ES-I3 (cell line): ENCODE results near the gene ABHD12.

Experiments
- H3K36me3 ChIP-seq: 2 replicates; pipeline ENCODE4 v1.6.1; 2013; ENCODE audit warnings: mild to moderate bottlenecking, low read length, control low read depth, moderate library complexity; ENCODE audit not compliant: insufficient read depth
- H3K4me1 ChIP-seq: 2 replicates; pipeline ENCODE4 v1.6.1; 2013; ENCODE audit warnings: mild to moderate bottlenecking, control low read depth, low read length; ENCODE audit not compliant: insufficient read depth
- H3K9ac ChIP-seq: 2 replicates; pipeline ENCODE4 v1.6.1; 2013; ENCODE audit warnings: low read depth, mild to moderate bottlenecking, low read length, moderate library complexity
- H3K9me3 ChIP-seq: 2 replicates; pipeline ENCODE4 v1.6.1; 2013; ENCODE audit warnings: mild to moderate bottlenecking, low read length, moderate library complexity; ENCODE audit not compliant: control insufficient read depth, insufficient read depth

Gene ABHD12

DNA sequence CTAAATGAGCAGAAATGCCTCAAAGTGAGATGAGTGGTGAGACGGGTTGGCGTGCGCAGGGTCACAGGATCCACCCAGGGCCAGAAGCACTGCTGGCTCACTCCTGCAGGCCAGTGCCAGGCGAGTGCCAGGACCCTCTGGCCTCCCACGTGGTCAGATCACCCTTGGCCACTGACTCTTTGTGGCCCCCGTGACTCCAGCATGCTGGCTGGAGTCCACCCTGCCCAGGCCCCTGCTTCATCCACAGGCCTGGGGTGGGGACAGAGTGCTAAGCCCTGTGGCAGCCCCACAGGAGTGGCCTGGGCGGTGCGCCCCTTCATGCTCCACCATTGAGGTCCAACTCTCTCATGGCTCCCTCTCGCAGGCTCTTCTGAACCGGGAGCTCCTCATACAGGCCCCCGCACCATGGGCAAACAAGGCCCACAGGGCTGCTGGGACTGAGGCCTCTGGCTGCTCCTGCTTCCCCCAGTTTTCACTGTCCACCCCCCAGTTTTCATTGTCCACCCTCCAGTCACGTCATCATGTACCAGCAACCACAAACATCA lies 61.6 kb downstream of the ABHD12 start:
- no peaks in the 10 kb centered on the region for H3K4me1 ChIP-seq
- H3K36me3 ChIP-seq, result no peaks in the 10 kb centered on the region; the same call in 1 of the 2 replicates
- H3K9ac ChIP-seq, result no peak overlapping the region
- H3K9me3 ChIP-seq, result no peaks in the 10 kb centered on the region

DNA sequence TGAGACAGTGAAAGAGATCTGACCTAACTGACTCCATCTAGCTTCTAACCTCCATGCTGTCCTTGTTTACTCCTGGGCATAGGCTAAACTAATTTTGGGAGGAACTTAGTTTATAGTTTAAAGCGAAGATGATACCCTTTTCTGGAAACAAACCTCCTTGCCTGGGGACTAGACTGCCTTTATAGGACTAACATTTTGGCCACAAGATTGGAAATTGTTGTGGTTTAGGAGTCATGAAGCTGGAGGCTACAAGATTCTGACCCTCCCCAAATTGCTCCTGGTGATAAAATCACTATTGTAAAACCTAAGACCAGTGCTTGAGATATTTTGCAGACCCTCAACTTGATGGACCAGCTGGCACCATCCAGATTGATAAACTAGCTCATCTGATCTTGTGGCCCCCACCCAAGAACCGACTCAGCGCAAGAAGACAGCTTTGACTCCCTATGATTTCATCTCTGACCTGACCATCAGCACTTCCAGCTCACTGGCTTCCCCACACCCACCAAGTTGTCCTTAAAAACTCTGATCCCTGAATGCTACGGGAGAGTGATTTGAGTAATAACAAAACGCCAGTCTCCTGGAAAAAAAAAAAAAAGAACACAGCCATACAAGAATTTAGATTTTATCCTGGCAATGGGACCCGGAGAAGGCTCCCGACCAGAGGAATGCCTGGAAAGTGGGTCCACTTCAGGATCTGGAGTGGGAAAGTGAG lies 63.0 kb downstream of the ABHD12 start:
- Histone ChIP-seq H3K9me3 (no peaks in the 10 kb centered on the region), H3K9ac (no peak overlapping the region; the same call in 1 of the 2 replicates), H3K36me3 (no peaks in the 10 kb centered on the region; the same call in 1 of the 2 replicates), H3K4me1 (no peaks in the 10 kb centered on the region)

DNA sequence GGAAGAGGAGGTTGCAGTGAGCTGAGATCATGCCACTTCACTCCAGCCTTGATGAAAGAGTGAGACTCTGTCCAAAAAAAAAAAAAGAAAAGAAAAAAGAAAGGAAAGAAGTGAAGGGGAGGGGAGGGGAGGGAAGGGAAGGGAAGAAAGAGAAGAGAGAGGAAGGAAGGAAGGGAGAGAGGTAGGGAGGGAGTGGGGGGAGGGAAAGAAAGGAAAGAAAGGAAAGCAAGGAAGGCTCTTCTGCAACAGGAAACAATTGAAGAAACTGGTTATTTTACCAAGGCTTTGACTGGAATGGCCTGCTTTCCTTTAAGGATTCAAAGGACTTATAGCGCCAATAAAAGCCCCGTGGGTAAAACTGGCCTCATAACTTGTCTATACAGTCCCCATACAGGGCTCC lies 64.6 kb downstream of the ABHD12 start:
- no peaks in the 10 kb centered on the region for H3K9me3 ChIP-seq
- no peak overlapping the region for H3K9ac ChIP-seq
- peaks cover 3% of the 10 kb centered on the region for H3K36me3 ChIP-seq
- no peaks in the 10 kb centered on the region for H3K4me1 ChIP-seq

DNA sequence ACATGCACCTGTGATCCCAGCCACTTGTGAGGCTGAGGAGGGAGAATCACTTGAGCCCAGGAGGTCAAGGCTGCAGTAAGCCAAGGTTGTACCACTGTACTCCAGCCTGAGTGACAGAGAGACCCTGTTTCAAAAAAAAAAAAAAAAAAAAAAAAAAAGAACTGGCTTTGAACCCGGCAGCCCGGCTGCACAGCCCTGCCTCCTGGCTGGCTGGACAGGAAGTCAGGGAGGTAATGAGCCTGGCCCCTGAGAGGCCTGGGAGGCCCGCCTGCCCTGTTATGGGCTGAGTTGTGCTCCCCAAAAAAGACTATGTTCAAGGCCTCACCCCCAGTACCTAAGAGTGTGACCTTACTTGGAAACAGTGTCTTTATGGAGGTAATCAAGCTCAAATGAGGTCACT lies 65.6 kb downstream of the ABHD12 start:
- H3K4me1 ChIP-seq, result no peaks in the 10 kb centered on the region
- H3K36me3 ChIP-seq, result peaks cover 3% of the 10 kb centered on the region
- H3K9ac ChIP-seq, result no peak overlapping the region

DNA sequence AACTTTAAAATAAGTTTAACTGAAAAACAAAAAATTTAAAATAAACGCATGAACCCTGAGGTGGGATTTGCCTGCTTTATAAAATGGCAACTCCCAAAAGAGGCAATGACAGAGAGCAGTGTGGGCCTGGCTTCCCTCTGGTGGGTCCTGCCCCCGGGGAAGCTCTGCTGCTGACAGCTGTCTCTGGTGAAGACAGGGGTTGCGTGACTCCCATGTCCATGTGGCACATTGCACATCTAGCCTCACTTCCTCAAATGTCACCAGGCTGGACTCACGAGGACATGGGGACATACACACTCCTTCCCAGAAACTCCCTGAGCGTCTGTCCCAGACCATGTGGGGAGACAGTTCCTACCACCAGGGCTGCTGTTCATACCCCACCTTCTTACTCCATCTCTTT lies 66.2 kb downstream of the ABHD12 start:
- peaks cover 3% of the 10 kb centered on the region for H3K36me3 ChIP-seq
- no peaks in the 10 kb centered on the region for H3K4me1 ChIP-seq
- H3K9me3 ChIP-seq, result no peaks in the 10 kb centered on the region
- no peak overlapping the region for H3K9ac ChIP-seq

More for the DNA sequence above, 65.6 kb downstream of the ABHD12 start:
- H3K9me3 ChIP-seq, result no peaks in the 10 kb centered on the region

DNA sequence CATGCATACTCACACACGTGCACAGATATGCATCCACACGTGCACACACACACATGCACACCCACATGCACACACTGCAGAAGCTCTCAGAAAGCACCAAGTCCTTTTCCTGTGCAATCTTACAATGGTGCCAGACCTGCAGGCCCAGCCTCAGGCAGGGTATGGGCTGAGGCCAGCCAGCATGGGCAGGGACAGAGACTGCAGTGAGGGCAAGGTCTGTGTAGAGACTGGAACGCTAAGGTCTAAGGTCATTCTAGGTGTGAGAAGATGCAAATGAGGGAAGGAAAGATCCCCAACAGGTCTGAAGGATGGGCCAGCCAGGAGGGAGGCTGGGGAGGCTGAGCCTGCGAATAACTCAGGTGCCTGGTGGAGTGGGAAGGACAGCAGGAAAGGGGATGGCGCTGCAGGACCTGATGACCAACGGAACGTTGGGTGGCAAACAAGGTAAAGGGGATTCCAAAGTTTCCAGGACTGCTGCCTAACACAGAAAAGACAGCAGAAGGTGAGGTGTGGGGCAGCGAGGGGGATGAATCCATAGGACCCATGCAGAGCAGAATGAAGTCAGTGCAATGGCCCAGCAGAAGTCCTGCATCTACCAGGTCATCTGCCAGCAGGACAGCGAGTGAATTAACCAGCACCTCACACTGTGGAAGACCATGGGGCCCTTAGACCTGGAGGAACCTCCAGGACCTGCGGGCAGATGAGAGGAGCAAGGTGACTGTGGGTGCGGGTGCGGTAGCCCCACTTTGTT lies 67.0 kb downstream of the ABHD12 start:
- Histone ChIP-seq H3K9me3 (no peaks in the 10 kb centered on the region), H3K9ac (no peak overlapping the region), H3K4me1 (no peaks in the 10 kb centered on the region), H3K36me3 (peaks cover 3% of the 10 kb centered on the region)

DNA sequence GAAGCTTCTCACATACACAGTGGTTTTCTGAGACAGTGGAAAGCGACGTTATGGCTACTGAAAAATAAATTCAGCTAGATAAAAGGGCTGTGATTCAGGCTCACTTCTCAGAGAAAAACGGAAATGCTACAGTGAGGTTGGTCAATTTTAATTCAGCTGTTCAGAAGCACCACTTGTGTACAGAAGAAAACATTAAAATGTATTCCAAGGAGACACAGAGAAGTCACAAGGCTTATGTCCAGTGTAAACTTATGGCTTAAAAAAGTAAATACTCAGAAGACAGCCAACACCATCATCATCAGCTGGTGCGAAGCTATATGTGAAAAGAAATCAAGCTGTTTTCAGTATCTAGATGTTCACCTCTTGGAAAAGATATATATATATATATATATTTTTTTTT lies 68.6 kb downstream of the ABHD12 start:
- H3K36me3 ChIP-seq, result peaks cover 3% of the 10 kb centered on the region
- H3K9ac ChIP-seq, result no peak overlapping the region
- H3K9me3 ChIP-seq, result no peaks in the 10 kb centered on the region
- H3K4me1 ChIP-seq, result no peaks in the 10 kb centered on the region

DNA sequence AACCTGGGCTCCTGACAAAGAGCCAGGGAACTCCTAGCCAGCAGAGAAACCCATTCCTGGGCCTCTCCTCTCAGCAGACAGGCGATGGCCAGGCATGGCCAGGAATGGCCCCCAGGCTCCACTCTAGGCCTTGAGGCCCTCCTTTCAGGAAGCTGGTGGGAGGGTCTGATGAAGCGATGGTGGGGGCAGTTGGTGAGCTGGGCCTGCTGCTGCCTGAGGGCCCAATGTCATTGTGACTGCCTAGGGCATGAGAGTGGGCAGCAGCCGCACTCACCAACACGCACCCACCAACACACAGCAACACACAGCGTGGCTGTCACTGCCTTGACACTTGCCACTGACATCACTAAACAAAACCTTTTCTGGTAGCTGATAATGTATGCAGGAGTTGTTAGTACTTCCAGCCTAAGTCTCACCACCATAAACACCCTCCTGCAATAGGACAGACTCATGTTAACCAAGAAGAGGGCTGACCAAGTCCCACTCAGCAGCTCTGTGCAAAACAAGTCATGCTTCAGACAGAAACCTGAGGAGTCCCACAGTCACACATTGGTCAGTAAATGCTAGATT lies 69.3 kb downstream of the ABHD12 start:
- H3K4me1 ChIP-seq, result no peaks in the 10 kb centered on the region
- H3K9ac ChIP-seq, result no peak overlapping the region
- H3K9me3 ChIP-seq, result no peaks in the 10 kb centered on the region
- peaks cover 3% of the 10 kb centered on the region for H3K36me3 ChIP-seq

DNA sequence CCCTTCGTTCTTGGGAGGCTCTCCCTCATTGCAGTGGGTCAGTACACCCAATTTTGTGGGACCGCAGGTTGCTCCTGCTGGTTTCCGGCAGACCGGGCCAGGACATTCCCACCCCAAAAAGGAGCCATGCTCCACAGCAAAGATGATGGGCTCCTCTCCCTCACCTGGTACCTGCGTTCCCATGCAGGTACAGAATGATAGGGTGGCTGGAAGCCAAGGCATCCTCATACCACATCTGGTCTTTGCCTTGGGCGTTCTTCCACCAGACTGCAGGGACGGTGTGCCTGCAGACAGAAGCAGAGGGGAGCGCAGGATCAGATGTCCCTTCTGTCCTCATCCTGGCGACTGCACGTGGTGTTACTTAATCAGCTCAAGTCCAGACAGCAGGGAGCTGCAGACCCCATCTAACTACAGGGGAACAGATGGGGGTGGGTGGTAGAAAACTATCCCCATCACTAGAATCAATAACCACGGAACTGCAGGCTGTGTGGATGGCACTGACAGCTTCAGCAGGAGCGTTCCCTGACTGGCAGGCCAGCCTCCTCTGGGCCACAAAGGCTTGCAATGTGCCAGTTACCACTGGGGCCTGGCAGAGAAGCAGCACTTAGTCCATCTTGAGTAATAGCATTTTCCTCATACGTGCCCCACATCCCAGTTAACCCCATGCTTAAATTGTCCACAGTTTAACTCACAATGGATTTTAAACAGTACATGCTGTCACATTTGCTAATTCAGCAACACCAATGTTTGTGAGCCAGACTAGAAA lies 70.4 kb downstream of the ABHD12 start:
- H3K9ac ChIP-seq, result no peak overlapping the region
- H3K4me1 ChIP-seq, result no peaks in the 10 kb centered on the region
- H3K9me3 ChIP-seq, result no peaks in the 10 kb centered on the region
- peaks cover 3% of the 10 kb centered on the region for H3K36me3 ChIP-seq

DNA sequence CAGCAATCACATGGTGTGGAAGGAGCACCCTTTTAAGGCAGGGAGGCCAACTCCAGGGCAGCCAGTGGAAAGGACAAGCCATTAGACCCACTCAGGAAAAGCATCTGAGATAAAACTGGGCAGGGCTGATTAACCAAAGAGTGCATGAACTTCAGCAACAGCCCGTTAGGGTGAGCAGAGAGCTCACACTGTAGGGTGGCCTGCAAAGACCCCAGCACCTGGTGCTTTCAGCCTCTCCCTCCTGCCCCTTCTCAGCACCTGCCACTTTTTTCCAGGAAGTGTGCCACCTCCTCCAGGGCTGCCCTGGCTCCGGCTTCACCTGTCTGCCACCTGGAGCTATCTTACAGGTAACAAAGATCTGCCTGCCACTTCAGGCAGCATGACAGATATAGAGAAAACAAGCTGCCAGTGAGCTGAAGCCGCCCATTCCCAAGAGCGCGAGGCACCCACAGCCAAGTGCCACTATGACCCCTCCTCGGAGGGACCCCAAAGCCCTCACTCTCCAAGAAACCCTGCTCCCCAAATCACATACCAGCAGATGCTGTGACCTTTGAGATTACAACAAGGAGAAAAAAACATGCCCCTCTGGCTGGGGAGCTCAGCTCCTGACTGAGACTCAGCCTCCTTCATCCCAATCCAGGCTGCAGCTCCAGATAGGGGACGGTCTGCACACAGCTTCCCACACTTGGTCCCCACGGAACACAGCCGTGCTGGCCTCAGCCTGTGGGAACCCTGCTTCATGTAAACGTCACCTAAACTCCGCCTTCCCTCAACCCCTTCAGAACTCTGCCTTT lies 71.2 kb downstream of the ABHD12 start:
- Histone ChIP-seq H3K9me3 (no peaks in the 10 kb centered on the region), H3K4me1 (no peaks in the 10 kb centered on the region), H3K36me3 (peaks cover 3% of the 10 kb centered on the region), H3K9ac (no peak overlapping the region)

DNA sequence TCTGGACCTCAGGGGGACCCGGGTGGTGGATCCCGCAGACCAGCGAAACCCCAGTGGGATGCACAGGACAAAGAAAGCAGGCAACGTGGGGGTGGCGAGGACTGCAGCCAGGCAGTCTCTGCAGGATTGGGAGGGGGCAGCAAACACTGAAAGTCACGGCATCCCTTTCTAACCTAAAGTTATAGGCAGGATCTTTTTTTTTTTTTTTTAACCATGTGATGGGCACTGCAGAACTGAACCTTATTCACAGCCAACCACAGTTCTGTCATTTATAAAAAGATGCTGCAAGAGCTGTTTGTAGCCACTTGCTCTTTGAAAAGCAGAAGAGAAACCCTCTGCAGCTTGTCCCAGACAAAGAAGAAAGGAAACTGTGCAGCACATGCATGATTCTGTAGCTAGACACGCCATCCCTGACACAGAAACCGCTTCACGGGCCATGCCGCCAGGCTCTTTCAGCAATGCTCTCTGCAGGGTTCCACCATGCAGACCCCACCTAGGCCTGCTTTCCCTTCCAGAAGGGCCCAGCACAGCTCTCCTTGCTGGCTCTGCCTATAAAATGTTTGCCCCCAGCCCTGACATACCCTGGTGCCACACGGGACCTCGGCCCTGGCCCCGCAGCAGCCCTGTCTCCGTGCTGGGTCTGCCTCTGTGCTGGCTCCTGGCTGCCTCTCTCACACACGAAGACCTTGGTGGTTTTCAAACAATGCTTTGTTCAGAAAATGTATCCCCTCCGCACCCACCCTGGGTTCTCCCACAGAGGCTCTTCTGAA lies 72.0 kb downstream of the ABHD12 start:
- no peaks in the 10 kb centered on the region for H3K9me3 ChIP-seq
- peaks cover 3% of the 10 kb centered on the region for H3K36me3 ChIP-seq
- H3K9ac ChIP-seq, result no peak overlapping the region
- H3K4me1 ChIP-seq, result no peaks in the 10 kb centered on the region

DNA sequence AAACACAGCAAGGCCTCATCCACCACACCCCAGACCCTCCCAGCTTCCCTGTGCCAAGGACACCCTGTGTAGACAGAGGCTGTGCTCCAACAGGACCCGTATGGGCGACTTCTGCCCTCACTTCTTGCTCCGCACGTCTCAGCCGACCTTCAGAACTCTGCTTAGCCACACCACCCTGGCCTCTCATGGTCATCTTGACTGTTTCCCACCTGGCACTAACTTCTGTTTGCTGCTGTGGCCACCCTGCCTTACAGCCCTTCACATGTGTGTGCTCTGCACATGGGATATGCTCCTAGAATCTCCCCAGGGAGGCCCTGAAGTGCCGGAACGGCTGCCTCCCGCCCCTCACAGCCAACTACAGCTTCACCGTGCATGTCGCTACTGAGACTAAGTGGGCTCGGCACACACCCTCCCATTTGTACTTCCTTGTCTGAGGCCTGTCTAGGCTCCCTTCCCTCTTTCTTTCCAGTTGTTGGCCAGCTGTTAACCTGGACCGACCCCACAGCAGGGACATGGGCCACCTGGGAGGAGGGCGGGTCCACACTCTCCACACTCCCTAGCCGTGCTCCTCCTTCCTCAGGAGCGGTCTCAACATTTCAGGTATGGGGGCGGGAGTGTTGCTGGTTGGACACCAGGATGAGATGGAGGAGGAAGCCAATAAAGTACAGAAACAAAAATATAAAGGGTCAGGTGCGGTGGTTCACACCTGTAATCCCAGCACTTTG lies 73.1 kb downstream of the ABHD12 start:
- Histone ChIP-seq H3K36me3 (peaks cover 3% of the 10 kb centered on the region), H3K4me1 (no peaks in the 10 kb centered on the region), H3K9ac (no peak overlapping the region), H3K9me3 (no peaks in the 10 kb centered on the region)
